Measurements from ENCODE around the gene SLC25A31.

Gene SLC25A31

DNA sequence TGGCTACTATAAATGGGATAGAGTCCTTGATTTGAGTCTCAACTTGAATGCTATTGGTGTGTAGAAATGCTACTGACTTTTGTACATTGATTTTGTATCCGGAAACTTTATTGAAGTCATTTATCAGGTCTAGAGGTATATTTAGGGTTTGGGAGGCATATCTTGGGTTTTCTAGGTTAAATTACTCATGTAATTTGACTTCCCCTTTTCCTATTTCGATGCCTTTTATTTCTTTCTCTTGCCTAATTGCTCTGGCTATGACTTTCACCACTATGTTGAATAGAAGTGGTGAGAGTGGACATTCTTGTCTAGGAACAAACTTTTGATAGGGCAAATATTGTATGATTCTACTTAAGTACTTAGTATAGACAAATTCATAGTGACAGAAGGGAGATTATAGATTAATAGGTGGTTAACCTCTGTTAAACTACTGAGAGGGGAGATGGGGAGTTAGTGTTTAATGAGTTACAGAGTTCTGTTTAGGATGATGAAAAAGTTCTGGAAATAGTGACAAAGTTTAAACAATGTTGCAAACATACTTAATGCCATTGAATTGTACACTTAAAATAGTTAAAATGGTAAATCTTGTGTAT lies 29.1 kb downstream of the SLC25A31 start:
- no peaks in the 10 kb centered on the region for H3K9me3 ChIP-seq
- no peaks in the 10 kb centered on the region for H3K4me1 ChIP-seq (ENCODE audit: control insufficient read depth in 1 of 2, insufficient read depth in 1 of 2, low read depth in 1 of 2, low read length in 1 of 2)
- TF ChIP-seq, protein P1, sequence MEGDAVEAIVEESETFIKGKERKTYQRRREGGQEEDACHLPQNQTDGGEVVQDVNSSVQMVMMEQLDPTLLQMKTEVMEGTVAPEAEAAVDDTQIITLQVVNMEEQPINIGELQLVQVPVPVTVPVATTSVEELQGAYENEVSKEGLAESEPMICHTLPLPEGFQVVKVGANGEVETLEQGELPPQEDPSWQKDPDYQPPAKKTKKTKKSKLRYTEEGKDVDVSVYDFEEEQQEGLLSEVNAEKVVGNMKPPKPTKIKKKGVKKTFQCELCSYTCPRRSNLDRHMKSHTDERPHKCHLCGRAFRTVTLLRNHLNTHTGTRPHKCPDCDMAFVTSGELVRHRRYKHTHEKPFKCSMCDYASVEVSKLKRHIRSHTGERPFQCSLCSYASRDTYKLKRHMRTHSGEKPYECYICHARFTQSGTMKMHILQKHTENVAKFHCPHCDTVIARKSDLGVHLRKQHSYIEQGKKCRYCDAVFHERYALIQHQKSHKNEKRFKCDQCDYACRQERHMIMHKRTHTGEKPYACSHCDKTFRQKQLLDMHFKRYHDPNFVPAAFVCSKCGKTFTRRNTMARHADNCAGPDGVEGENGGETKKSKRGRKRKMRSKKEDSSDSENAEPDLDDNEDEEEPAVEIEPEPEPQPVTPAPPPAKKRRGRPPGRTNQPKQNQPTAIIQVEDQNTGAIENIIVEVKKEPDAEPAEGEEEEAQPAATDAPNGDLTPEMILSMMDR (IDR thresholded peaks at IDR 0.05) = no peak
- no peak overlapping the region for H3K27ac ChIP-seq
- H3K4me3 ChIP-seq (ENCODE audit: low read depth in 1 of 2, low read length in 1 of 2) = no peak overlapping the region
- no peaks in the 10 kb centered on the region for H3K27me3 ChIP-seq
- H3K36me3 ChIP-seq = no peaks in the 10 kb centered on the region

DNA sequence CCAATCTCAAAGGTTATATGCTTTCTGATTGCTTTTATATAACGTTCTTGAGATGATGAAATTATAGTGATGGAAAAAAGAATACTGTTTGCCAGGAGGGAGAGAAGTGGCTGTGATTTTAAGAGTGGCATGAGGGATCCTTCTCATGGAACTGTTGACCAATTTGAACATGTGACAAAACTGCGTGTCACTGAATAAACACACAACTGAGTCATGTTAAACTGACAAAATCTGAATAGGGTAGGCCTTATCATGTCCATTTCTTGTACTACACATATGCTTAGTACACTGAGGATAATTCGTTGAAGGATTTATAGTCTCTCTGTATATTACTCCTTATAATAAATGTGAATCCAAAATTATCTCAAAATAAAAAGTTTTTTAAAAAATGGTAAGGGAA lies 29.7 kb downstream of the SLC25A31 start:
- H3K4me3 ChIP-seq (ENCODE audit: low read depth in 1 of 2, low read length in 1 of 2) = no peak overlapping the region
- H3K27me3 ChIP-seq = no peaks in the 10 kb centered on the region
- no peaks in the 10 kb centered on the region for H3K9me3 ChIP-seq
- no peak overlapping the region for H3K27ac ChIP-seq
- TF ChIP-seq, protein P1 (IDR thresholded peaks at IDR 0.05) = no peak
- no peaks in the 10 kb centered on the region for H3K36me3 ChIP-seq
- no peaks in the 10 kb centered on the region for H3K4me1 ChIP-seq (ENCODE audit: control insufficient read depth in 1 of 2, insufficient read depth in 1 of 2, low read depth in 1 of 2, low read length in 1 of 2)

DNA sequence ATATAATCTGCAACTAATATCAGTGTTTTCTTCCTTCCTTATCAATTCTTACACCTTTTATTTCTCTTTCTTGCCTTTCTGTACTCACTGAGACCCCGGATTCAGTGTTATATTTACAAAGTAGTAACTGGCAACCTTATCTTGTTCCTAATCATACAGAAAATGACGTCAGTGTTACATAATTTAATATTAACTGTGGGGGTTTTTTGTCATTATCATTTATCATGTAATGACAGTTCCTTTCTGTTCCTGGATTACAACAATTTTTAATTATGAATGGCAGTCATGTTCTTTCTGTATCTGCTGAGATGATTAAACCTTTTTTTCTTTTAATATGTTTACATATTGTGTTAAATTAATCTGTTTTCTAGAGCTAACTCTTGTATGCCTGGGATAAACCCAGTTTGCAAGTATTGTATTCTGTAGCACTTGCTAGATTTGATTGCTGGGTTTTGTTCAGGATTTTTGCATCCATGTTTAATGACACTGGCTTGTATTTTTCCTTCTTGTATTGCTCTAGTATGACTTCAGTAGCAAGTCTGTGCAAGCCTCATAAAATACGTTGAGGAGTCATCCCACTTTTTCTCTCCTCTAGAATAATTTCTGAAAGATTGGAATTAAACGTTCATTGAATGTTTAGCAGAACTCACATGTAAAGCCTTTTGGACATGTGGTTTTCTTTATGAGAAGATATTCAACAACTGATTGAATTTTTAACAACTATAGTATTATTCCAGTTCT lies 41.5 kb downstream of the SLC25A31 start:
- no peak overlapping the region for H3K4me3 ChIP-seq (ENCODE audit: low read depth in 1 of 2, low read length in 1 of 2)
- H3K27ac ChIP-seq = no peak overlapping the region
- H3K27me3 ChIP-seq = no peaks in the 10 kb centered on the region
- no peaks in the 10 kb centered on the region for H3K9me3 ChIP-seq
- no peaks in the 10 kb centered on the region for H3K36me3 ChIP-seq
- TF ChIP-seq, protein P1 (IDR thresholded peaks at IDR 0.05) = no peak
- H3K4me1 ChIP-seq (ENCODE audit: control insufficient read depth in 1 of 2, insufficient read depth in 1 of 2, low read depth in 1 of 2, low read length in 1 of 2) = no peaks in the 10 kb centered on the region

DNA sequence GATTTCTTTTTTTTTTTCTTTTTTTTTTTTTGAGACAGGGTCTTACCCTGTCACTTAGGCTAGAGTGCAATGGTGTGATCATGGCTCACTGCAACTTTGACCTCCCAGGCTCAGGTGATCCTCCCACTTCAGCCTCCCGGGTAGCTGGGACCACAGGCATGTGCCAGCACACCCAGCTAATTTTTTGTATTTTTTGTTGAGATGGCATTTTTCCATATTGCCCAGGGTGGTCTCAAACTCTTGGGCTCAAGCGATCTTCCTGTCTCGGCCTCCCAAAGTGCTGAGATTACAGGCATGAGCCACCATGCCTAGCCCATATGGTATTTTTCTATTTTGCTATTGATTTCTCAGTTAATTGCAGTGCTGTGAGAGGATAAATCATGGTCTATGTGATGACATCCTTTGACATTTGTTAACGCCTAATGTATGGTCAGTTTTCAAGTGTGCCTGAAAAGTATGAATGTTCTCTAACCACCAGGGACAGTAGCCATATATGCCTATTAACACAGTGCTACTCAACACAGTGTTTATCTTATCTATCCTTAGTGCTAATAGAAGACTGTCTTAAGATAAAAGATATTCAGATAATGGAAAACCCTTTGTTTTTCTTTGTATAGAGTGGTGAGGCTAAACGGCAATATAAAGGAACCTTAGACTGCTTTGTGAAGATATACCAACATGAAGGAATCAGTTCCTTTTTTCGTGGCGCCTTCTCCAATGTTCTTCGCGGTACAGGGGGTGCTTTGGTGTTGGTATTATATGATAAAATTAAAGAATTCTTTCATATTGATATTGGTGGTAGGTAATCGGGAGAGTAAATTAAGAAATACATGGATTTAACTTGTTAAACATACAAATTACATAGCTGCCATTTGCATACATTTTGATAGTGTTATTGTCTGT lies 42.8 kb downstream of the SLC25A31 start:
- no peaks in the 10 kb centered on the region for H3K4me1 ChIP-seq (ENCODE audit: control insufficient read depth in 1 of 2, insufficient read depth in 1 of 2, low read depth in 1 of 2, low read length in 1 of 2)

DNA sequence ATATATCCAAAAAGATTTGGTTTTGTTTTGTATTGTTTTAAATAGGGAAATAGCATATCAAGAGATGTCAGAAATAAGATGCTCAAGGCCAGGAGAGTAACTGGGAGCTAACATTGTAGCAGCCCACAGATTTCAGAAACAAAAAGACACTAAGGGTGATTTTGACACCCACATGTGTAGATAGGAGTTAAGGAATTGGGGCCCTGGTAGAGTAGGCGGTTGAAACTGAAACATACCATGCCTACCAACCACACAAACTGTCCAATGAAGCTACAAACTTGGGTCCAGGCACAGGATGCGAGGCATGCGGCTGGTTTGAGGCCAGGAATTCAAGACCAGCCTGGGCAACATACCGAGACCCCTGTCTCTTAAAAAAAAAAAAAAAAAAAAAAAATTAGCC lies 45.6 kb downstream of the SLC25A31 start:
- H3K27me3 ChIP-seq = peaks cover 38% of the 10 kb centered on the region
- TF ChIP-seq, protein P1 (IDR thresholded peaks at IDR 0.05) = no peak
- no peaks in the 10 kb centered on the region for H3K4me1 ChIP-seq (ENCODE audit: control insufficient read depth in 1 of 2, insufficient read depth in 1 of 2, low read depth in 1 of 2, low read length in 1 of 2)
- H3K27ac ChIP-seq = no peak overlapping the region
- H3K9me3 ChIP-seq = no peaks in the 10 kb centered on the region
- H3K36me3 ChIP-seq = no peaks in the 10 kb centered on the region
- H3K4me3 ChIP-seq (ENCODE audit: low read depth in 1 of 2, low read length in 1 of 2) = no peak overlapping the region

More for the DNA sequence above, 42.8 kb downstream of the SLC25A31 start:
- Histone ChIP-seq H3K9me3 (no peaks in the 10 kb centered on the region), H3K27ac (no peak overlapping the region), H3K27me3 (peaks cover 10% of the 10 kb centered on the region), H3K4me3 (ENCODE audit: low read depth in 1 of 2, low read length in 1 of 2) (no peak overlapping the region), H3K36me3 (no peaks in the 10 kb centered on the region)
- TF ChIP-seq, protein P1 (IDR thresholded peaks at IDR 0.05) = no peak

Data from neutrophil (primary cell).